Central memory CD4-positive, alpha-beta T cell (primary cell): Measurements from ENCODE around the gene ZBTB16.

ENCODE experiments used
- DNase-seq: peaks from one replicate; pipeline ENCODE4 v3.0.0; 2022

The ZBTB16 gene

DNA sequence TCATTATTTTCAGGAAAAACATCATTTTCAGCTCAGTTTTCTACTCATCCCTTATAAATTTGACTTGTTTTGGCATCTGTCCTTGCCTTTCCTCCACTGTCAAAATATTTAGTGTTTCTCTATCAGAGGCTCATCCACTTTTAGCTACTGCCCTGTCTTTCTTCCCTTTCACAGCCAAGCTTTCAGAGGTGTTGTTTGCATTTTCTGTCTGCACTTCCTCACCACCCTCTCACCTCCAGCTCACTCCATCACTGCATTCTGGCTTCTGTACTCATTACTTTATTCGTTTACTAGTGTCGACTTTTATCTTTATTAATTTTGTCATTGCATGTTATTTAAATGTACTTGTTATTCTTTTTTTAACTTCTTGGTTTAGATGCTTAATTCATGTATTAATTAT is 210.0 kb downstream of the ZBTB16 start:
- DNase-seq = no peak

DNA sequence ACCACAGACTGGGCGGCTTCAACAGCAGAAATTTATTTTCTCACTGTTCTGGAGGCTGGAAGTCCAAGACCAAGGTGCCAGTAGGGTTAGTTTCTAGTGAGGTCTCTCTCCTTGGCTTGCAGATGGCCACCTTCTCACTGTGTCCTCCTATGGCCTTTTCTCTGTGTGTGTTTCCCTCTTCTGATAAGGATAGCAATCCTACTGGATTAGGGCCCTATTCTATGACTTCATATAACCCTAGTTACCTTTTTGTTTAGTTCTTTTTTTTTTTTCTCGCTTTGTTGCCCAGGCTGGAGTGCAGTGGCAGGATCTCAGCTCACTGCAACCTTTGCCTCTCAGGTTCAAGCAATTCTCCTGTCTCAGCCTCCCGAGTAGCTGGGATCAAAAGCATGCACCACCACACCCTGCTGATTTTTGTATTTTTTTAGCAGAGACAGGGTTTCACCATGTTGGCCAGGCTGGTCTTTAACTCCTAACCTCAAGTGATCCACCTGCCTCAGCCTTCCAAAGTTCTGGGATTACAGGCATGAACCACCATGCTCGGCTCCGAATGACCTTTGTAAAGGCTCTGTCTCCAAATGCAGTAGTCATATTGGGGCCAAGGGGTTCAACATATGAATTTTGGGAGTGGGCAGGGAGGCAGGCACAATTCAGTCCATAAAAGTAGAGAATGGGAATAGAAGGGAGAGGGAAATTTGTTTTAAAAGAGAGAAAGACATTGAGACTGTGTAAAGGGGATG is 211.2 kb downstream of the ZBTB16 start:
- no peak for DNase-seq

DNA sequence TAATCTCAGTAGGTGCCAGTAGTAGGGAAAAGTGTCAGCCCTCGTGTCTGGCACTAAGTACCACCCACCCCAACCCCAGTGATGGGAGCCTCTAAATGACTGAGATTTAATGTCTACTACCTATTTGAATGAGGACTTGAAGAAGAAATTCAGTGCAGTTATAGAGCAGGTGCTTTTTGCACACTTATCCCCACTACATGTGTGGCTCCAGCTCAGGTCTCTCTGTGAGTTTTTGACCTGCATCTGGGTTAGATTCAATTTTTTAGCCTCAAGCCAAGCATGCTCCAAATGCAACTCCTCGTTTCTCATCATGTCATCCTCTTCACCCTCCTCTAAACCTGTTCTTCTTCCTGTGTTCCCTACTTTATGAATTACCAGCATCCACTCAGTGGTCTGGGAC is 211.8 kb downstream of the ZBTB16 start:
- DNase-seq = no peak

DNA sequence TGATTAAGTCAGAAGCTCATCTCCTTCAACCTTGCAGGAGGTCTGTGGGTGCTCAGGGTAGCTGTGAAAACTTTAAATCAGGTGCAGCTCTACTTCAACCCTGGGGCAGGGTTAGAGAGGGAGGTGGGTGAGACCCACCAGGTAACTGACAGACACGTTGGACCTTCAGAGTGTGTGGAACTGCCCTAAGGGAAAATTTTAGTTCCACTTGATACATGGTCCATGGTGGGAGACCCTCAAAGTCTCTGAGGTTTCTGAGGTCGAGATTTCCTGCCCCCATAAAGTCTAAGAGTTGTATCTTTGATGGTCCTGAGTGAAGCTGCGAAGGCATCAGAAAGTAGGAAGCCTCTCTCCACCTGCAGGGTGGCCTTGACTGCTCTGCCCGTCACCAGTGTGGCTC is 212.8 kb downstream of the ZBTB16 start:
- DNase-seq = no peak

DNA sequence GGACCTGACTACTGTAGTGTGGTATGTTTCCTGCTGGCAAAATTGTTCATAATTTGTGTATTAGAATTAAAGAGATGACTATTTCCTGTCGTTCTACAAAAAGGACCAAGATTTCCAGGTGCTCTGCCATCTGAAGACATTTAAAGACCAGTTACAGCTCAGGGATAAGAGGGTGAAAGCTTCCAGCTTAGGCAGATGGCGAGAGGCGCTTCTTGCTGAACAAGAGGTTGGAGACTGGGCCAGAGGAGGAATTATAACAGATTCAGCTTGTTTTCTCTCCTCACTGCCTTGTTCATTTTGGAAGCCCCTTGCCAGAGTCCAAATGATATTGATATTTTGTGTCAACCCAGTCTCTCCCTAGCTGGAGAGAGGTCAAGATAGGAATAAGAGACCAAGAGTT is 213.6 kb downstream of the ZBTB16 start:
- no peak for DNase-seq

DNA sequence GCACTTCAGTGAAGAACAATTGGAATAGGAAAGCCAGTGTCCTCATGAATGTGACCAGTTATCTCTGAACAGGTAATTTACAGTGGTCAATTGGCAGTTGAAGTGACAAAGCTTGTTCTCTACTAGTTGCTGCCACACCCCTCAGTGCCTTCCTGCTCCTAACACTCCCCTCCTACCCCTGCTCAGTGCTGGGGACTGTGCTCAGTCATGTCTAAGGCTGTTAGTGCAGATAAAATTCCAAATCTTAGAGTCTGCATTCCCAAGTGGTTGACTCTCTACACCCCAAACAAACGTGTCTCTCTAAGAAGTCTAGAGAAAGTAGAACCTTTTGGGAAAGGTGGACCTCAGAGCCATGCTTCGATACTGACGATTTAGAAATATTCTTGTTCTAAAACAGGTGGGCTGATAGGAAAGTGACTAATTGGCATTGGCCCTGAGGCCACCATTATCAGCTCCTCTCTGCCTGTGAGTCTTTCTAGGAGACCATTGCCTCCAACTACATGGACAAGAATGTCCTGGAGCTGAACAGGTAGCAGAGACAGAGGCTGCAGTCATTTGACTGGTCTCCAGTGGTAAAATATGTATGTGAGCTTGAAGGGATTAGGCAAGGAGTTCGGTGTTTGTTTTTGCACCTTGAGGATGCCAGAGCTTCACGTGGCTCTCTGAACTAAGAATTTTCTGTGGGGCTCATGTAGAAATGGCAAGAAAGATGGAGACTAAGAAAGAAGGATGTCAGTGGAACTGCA is 214.6 kb downstream of the ZBTB16 start:
- DNase-seq = no peak

DNA sequence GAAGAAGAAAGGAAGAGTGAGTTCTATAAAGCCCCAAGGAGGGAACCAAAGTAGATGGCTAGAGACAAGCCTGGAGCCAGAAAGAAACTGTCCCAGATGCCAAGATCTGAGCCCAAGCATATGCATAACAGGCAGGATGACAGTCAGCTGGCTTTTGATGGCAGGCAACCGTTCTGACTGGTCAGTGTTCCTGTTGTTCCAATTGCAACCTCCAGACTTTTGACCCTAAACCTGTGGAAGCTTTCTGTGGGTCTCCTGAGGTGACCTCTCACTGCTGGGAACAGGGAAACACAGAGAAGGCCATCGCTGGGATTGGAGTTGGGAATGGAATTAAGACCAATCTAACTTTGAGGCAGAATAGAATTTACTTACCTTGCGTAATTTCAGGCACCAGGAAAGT is 215.1 kb downstream of the ZBTB16 start:
- no peak for DNase-seq

DNA sequence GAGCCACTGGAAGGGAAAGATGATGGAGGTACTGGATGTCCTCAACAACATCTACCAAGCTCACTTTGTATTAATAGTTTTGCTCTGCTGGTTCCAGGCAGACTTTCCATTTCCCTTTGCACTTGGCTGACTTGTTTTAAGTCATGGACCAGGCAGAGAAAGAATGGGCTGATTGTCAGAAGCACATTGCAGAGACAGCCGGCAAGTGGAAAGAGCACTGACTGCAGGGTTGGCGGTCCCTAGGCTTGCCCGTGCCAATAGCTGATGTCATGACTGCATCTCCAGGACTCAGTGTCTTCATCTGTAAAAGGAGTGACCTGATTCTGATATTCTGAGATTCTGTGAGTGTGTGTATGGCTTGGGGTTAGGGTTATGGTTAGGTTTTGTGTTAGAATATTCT is 215.8 kb downstream of the ZBTB16 start:
- no peak for DNase-seq

DNA sequence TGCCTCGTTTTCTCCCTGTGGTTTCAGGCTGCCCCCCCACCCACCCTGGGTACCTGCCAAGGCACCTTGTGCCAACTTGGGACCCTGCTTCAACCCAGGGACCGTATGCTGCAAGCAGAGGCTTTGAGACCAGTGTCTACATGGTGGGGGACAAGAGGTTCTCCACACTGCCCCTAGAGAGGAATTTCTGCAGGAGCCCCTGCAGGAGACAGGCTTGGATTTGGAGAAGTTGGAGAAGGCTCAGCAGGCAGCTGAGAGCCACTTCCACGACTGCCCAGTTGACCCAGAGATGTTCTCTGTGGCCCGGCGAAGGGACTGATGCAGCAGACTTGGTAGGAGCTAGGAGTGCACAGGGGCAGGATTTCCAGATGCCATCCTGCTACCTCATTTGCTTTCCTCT is 216.6 kb downstream of the ZBTB16 start:
- no peak for DNase-seq

DNA sequence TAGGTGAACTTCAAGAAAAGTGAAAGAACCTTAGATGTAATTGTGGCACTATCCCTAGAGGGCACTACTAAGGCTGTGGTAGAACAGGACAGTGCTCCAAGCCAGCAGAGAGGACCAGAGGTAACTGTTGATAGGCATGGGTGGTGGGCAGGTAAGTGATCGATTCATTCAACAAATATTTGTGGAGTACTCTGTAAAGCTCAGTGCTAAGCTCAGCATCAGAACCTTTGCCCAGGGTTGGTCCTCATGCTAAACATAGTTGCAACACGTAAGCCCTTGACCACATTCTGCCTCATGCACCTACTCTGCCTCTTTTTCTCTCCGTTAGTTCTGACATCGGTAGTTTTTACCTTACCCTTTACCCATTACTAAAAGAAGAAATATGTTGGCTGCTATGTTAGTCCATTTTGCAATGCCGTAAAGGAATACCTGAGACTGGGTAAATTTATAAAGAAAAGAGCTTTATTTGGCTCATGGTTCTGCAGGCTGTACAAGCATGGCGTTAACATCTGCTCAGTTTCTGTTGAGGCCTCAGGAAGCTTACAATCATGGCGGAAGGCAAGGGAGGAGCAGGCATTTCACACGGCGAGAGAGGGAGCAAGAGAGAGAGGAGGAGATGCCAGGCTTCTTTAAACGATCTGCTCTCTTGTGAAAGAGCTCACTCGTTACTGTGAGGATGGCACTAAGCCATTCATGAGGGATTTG is 218.3 kb downstream of the ZBTB16 start:
- DNase-seq = no peak

DNA sequence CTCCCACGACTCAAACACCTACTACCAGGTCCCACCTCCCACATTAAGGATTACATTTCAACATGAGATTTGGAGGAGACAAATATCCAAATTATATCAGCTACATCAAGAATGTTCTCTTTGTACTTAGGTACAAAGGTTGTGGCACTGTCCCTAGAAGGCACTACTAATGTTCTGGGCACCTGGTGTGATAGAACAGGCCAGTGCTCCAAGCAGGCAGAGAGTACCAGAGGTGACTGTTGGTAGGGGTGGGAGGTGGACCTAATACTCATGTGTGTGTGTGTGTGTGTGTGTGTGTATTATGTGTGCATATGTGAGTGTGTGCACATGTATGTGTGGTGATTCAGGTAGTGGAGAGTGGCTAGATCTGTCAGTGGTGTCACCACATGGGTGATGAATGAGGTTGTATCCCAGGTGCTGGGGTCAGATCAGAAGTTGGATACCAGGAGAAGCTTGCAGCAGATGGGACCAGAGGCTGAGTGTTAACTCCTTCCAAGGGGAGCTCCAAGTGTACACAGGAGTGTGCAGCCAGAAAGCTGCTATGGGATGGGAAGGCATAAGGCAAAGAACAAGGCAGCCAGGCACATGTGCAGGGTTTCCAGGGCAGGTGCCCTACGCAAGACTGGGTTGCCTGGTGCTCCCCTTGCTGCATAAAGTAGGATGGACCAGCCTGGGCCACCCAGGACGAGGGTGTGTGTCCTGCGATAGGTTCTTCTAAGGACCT is 219.0 kb downstream of the ZBTB16 start:
- DNase-seq = no peak

DNA sequence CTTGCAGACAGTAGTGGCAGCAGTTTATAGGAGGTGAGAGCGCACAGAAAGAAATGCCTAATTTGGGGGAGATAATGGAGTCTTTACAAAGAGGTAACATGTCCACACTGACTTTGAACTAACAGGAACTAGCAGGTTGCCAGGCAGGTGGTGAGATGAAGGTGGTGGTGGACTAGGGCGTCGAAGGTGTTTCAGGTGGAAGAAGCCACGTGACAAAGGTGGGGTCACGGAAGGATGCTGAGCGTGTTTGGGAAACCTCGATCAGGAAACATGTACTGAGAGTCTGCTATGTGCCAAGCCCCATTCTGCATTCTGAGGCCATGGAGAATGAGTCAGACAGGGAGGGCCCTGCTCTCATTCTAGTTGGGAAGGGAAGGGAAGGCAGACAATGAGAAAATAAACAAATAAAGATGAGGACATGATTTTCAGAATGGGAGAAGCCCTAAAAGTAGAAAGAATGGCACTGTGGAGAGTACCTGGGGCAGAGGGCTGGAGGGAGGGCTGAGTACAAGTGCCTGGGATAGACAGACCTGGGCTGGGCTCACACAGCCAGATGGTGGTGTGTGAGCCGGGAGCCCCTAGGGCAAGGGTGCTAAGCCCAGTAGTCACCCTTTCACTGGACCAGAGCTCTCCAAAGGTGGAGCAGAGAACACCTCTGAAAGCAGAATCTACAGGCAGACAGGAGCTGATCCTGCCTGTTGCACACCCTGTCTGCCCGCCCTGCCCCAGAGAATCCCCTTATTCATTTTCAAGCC is 220.5 kb downstream of the ZBTB16 start:
- no peak for DNase-seq

DNA sequence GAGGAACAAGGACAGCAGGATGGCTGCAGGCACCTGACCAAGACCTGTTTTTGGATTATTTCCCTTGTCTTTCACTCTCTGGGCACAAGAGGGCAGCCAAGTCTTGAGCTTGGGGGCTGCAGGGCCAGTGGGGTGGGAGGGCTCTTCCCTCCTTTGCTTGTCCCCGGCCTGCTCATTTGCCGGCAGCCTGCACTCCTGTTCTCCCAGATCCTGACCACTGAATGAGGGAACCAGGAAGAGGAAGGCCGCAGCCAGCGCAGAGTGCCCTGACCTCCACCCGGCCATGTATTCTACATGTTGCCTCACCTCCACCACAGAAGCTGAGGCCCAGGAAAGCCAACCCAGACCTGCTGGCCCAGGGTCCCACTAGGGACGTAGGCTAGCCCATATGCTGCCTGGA is 221.2 kb downstream of the ZBTB16 start:
- no peak for DNase-seq

DNA sequence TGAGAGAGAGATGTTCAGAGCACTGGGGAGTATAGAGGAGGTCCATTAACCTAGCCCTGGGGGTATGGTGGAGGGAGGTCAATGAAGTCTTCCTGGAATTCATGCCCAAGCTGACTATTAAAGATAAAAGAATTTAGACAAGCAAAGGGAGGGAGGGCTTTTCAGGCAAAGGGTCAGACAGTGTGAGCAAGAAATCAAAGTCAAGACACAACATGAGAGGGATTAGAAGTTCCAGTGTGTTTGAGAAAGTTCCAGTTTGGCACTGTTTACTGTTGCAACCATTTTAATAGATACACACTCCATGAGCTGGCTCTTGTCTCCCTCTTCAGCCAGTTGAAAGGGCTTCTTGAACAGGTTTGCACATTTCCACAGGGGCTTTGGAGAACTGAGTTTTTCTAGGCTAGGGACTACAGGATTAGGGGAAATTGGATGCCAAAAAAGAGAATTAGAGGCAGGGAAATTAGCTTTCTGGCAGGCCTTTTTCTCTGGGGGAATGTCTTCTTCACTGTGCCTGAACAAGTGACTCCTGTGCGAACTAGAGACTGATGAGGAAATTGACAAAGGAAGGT is 222.0 kb downstream of the ZBTB16 start:
- no peak for DNase-seq

DNA sequence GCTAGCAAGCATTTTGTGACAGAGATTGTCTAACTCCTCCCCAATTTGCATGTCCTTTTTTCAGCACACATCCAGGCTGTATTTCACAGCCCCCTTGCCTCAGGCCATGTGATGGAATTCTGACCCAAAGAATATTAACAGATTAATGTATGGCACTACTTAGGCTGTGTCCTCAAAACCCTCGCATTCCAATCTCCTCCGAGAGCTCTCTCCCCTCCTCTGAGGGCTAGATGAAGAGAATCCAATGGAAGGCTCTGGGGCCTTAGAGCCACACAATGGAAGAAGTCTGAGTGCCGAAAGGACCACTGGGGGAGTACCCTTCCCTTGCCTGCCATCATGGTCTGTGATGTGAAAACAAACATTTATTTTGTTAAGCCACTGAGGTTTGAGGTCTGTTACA is 223.0 kb downstream of the ZBTB16 start:
- no peak for DNase-seq

DNA sequence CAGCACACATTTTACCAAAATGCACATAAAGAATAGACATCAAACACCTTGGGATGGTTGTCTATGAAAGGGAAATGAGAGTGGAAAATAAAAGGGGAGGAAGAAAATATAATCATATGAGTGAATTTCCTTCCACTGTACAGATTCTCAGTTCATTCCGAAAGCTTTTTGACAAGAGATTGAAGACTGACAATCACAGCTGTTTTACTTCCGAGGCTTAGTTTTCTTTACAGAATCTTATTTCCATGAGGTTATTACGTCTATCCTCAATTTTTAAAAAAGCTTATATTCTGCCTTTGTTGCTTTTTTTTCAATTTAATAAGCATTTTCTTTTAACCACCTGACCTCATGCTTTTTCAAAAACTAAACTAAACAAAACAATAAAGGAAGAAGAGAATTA is 223.9 kb downstream of the ZBTB16 start:
- DNase-seq = no peak

DNA sequence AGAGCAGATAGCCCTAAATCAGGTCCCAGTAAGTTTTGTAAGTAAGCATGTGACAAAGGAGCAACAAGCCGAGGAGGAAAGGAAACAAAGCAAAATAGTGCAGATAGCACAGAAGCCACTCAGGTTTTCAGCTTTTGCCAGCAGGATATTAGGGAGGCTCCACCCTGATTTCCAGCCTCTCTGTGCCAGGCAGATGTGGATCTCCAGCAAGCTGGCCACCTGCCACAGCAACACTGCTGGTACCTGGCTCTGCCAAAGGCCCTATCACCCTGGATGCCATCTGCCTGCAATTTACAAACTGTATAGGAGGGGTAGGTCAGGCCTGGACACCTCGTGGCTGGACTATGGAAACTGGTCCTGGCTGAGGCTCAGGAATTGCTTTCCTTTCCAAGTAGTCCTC is 224.5 kb downstream of the ZBTB16 start:
- DNase-seq = no peak

DNA sequence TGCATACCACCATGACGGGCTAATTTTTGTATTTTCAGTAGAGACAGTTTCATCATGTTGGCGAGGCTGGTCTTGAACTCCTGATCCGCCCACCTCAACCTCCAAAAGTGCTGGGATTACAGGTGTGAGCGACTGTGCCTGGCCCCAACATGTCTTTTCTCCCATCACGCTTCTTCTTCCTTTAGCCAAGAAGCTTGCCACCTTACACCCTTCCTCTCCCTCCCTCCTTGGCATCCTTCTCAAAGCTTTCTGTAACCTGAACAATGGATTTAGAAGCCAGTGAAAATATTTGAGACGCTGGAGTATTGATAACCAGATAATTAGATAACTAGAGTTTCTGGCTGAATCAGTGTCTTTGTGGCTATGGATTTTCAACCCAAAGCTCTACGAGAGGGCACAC is 225.4 kb downstream of the ZBTB16 start:
- no peak for DNase-seq

DNA sequence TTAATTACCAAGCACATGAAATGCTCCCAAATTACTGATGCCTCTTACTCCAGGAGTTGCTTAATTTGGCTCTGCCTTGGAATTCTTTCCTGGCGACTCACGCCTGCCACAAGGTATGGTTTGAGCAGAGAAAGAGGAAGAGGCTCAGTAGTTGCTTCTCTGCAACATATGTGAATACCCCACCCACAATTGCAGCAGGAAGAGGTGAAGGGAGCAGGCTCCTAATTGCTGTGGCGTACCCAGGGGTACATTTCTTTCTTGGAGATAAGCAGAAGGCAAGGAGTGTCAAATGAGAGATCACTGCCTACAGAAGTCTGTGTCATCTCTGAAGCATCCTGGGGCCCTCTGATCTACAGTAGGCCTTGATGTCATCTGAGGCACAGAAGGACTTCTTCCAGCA is 226.1 kb downstream of the ZBTB16 start:
- no peak for DNase-seq

DNA sequence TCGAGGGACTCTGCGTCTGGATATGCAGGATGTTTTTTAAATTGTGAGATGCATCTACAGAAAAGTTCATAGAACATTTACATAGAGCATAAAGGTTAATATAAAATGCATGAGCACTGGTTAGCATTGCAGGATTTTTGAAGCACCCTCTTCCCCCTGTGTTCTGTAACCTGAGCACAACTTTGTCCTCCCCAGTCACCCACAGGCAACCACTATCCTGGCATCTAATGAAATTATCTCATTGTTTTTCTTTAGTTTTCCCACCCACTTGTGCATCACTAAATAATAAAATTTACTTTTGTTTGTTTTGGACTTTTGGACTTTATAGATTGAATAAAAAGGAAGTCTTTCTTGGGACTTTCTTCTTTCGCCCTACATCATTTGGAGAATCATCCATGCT is 226.7 kb downstream of the ZBTB16 start:
- DNase-seq = no peak

DNA sequence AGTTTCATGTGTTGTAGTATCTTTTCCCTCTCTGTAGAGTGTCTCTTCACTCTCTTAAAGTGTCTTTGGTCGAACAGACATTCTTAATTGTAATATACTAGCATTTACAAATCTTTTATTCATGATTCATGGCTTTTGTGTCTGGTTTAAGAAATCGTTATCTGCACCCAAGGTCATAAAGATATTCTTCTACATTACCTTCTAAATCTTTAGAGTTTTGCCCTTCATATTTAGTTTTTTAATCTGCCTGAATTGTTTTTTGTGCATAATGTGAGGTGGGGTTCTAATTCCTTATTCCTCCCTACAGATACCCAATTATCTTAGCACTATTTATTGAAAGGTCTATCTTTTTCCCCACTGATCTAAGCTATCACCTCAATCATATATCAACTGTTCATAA is 227.6 kb downstream of the ZBTB16 start:
- DNase-seq = no peak

DNA sequence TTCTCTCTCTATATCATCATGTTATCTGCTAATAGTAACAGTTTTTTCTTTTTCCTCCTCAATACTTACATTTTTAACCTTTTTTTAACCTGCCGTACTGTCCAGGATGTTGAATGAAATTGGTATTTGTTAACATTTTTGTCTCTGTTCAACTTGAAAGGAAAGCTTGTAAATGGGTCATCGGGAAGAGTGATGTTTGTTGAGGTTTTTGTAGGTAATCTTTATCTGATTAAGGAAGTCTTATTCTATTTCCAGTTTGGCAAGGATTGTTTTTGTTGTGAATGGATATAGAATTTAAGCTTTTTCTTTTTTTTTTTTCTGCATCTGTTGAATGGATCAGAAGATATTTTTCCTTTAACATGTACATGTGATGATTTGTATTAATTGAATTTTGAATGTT is 228.6 kb downstream of the ZBTB16 start:
- DNase-seq = no peak
